GM19035 (cell line): ENCODE measurements around the gene MCF2L.
"Not testable (repeated sequence)": the region's sequence is repeated elsewhere in the genome, so short reads cannot be mapped to it uniquely, and the experiment has no call there.

ENCODE experiments used
- ATAC-seq: cut with Tn5 transposase; IDR thresholded peaks from one replicate; pipeline ENCODE4 v1.9.1; 2021; ENCODE audit not compliant: unreplicated experiment

Gene MCF2L

GRCh38 chr13:113028336-113029060 lies 59.5 kb downstream of the MCF2L start:
- no peak for ATAC-seq

- no peak for ATAC-seq
Observed at GRCh38 chr13:113029061-113029445, 60.0 kb downstream of the MCF2L start.

GRCh38 chr13:113029487-113030258 lies 60.7 kb downstream of the MCF2L start:
- no peak for ATAC-seq

GRCh38 chr13:113030259-113030640 lies 61.2 kb downstream of the MCF2L start:
- not testable (repeated sequence) for ATAC-seq

GRCh38 chr13:113031465-113031864 lies 62.5 kb downstream of the MCF2L start:
- ATAC-seq, result no peak

- no peak for ATAC-seq
Observed at GRCh38 chr13:113032291-113032690, 63.3 kb downstream of the MCF2L start.

GRCh38 chr13:113033054-113033850 lies 64.2 kb downstream of the MCF2L start:
- no peak for ATAC-seq

- ATAC-seq, result no peak
Observed at GRCh38 chr13:113034451-113035212, 65.6 kb downstream of the MCF2L start.

- ATAC-seq, result no peak
Observed at GRCh38 chr13:113035213-113035800, 66.3 kb downstream of the MCF2L start.

GRCh38 chr13:113036401-113036800 lies 67.4 kb downstream of the MCF2L start:
- ATAC-seq, result no peak

GRCh38 chr13:113040031-113040430 lies 71.0 kb downstream of the MCF2L start:
- ATAC-seq, result no peak

- no peak for ATAC-seq
Observed at GRCh38 chr13:113040597-113041292, 71.7 kb downstream of the MCF2L start.

- ATAC-seq, result no peak
Observed at GRCh38 chr13:113041293-113041690, 72.3 kb downstream of the MCF2L start.

GRCh38 chr13:113041896-113042295 lies 72.9 kb downstream of the MCF2L start:
- no peak for ATAC-seq

- ATAC-seq, result no peak
Observed at GRCh38 chr13:113042456-113042855, 73.4 kb downstream of the MCF2L start.

- ATAC-seq, result no peak
Observed at GRCh38 chr13:113043001-113043630, 74.1 kb downstream of the MCF2L start.

- ATAC-seq, result no peak
Observed at GRCh38 chr13:113043931-113044330, 74.9 kb downstream of the MCF2L start.

- no peak for ATAC-seq
Observed at GRCh38 chr13:113044391-113045114, 75.5 kb downstream of the MCF2L start.
